ENCODE data around the gene SLC25A53. TPM values are rescaled to one million over a fixed set of nuclear protein-coding genes. Genes with fewer than 3 reads are reported as not detected.
A peak's percentile ranks its signal among the peaks of the same experiment; 100 is the strongest.

The SLC25A53 gene, protein sequence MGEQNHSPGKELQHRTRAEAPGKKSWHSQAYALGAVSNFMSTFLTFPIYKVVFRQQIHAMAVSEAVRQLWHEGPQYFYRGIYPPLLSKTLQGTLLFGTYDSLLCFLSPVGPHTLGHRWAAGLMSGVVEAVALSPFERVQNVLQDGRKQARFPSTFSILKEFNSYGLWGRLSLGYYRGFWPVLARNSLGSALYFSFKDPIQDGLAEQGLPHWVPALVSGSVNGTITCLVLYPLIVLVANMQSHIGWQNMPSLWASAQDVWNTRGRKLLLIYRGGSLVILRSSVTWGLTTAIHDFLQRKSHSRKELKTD
- 4.1 and 6.1 TPM in 2 replicates for total RNA-seq
- long read RNA-seq, transcript SLC25A53-201 (2 exons, 731 nt): major isoform, 13 of 20 reads
- long read RNA-seq, partial matches to known transcripts: 0 of 20 reads
- long read RNA-seq, other reads (novel, unspliced or antisense): 7 of 20 reads

DNA sequence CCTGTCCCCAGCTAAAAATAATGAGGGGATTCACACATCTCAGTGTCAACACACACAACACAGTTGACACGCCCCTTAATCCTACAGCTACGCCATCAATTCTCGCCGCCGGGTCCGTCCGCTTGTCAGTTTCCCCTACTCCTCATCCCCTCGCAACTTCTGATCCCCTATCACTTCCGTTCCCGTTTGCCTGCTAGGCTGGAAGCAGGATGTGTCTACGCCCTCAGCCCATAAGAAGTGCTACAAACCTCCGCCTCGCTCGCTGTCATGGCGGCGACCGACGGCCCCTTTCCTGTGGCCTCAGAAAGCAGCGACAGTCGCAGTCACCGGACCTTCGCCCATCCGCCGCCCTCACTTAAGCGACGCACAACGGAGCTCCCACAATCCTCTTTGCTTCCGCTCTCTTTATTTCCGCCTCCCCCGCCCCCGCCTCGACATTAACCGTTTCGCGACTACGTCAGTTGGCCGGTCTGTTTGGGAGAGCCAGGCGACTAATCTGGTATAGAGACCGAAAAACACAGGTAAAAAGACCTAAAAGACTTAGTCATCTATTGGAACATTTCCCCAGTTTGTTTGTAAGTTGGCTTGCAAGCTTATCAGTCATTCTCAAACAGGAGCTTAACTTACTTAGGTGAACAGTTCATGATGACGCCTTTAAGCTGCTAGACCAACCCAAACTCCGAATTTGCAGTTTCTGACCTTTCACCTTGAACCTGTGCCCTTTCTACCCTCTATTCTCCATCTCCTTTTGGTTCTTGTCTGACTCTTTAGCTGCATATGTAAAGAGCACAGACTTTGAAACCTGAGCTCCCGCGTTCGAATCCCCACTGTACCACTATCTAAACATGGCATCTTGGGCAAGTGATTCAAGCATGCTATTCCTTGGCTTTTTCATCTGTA is at the start of gene SLC25A53:
TSS of gene SLC25A53 (minus strand) at position 380 of the 900 bp plus-strand sequence. CDS start 51,752 bp downstream, outside the sequence.
- peak within 1 kb of the TSS; percentile 100 for H3K27ac Mint-ChIP-seq (ENCODE audit: unreplicated experiment)
- H3K36me3 Mint-ChIP-seq (ENCODE audit: unreplicated experiment): no peaks in the 10 kb centered on the region
- TF ChIP-seq CTCF (IDR thresholded peaks at IDR 0.05): no peak
- no peaks in the 10 kb centered on the region for H3K9me3 Mint-ChIP-seq (ENCODE audit: unreplicated experiment)
- no peaks in the 10 kb centered on the region for H3K27me3 Mint-ChIP-seq (ENCODE audit: unreplicated experiment)
- peaks cover 4% of the 10 kb centered on the region for H3K4me1 Mint-ChIP-seq (ENCODE audit: unreplicated experiment)
- H3K4me3 Mint-ChIP-seq (ENCODE audit: unreplicated experiment): peak within 1 kb of the TSS; percentile 93
- DNase-seq (ENCODE audit: extremely low spot score, unreplicated experiment): peak; percentile 90

- H3K9me3 Mint-ChIP-seq (ENCODE audit: unreplicated experiment): no peaks in the 10 kb centered on the region
- no peak overlapping the region for H3K4me3 Mint-ChIP-seq (ENCODE audit: unreplicated experiment)
Measured at GRCh38 chrX:104205548-104205947, 48.7 kb upstream of the SLC25A53 start.

GRCh38 chrX:104195489-104196084 is 38.8 kb upstream of the SLC25A53 start:
- H3K36me3 Mint-ChIP-seq (ENCODE audit: unreplicated experiment): peaks cover 7% of the 10 kb centered on the region
- no peak for DNase-seq (ENCODE audit: extremely low spot score, unreplicated experiment)

More at GRCh38 chrX:104205548-104205947, 48.7 kb upstream of the SLC25A53 start:
- Mint-ChIP-seq H3K27me3 (ENCODE audit: unreplicated experiment) (peaks cover 6% of the 10 kb centered on the region), H3K27ac (ENCODE audit: unreplicated experiment) (no peak overlapping the region), H3K4me1 (ENCODE audit: unreplicated experiment) (no peaks in the 10 kb centered on the region), H3K36me3 (ENCODE audit: unreplicated experiment) (no peaks in the 10 kb centered on the region)
- no peak for DNase-seq (ENCODE audit: extremely low spot score, unreplicated experiment)
- no peak for TF ChIP-seq CTCF (IDR thresholded peaks at IDR 0.05)

DNA sequence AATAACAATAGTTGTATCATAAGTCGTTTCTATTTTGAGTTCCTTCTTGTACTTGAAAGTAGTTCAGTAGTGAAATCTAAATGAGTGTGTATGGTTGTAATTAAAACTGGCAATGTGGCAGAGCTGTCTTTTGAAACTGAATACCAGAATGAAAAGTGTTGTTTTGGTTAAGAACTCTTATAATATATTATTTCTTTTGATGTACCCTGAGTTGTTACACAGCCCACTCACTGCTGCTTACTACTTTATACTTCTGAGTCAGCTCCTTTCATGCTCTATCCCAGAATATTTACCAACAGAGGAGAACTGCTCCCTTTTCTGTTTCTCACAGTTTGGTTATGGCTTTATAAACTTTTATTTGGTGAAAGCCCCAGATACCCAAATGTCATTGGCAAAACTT is 38.2 kb upstream of the SLC25A53 start:
- Mint-ChIP-seq H3K27ac (ENCODE audit: unreplicated experiment) (no peak overlapping the region), H3K4me1 (ENCODE audit: unreplicated experiment) (no peaks in the 10 kb centered on the region), H3K36me3 (ENCODE audit: unreplicated experiment) (peaks cover 11% of the 10 kb centered on the region), H3K9me3 (ENCODE audit: unreplicated experiment) (no peaks in the 10 kb centered on the region), H3K4me3 (ENCODE audit: unreplicated experiment) (no peak overlapping the region), H3K27me3 (ENCODE audit: unreplicated experiment) (no peaks in the 10 kb centered on the region)
- DNase-seq (ENCODE audit: extremely low spot score, unreplicated experiment): no peak
- no peak for TF ChIP-seq CTCF (IDR thresholded peaks at IDR 0.05)

More at GRCh38 chrX:104195489-104196084, 38.8 kb upstream of the SLC25A53 start:
- Mint-ChIP-seq H3K27ac (ENCODE audit: unreplicated experiment) (no peak overlapping the region), H3K4me1 (ENCODE audit: unreplicated experiment) (no peaks in the 10 kb centered on the region), H3K9me3 (ENCODE audit: unreplicated experiment) (no peaks in the 10 kb centered on the region), H3K4me3 (ENCODE audit: unreplicated experiment) (no peak overlapping the region), H3K27me3 (ENCODE audit: unreplicated experiment) (no peaks in the 10 kb centered on the region)
- TF ChIP-seq CTCF (IDR thresholded peaks at IDR 0.05): peak; percentile 79
